Stimulated activated CD4-positive, alpha-beta T cell treated with anti-CD3 and anti-CD28 coated beads, TNF-alpha, amount 100 ng/mL, for 4 hours (primary cell): ENCODE results near the gene INPP5A.
"Not testable (repeated sequence)": the region's sequence is repeated elsewhere in the genome, so short reads cannot be mapped to it uniquely, and the experiment has no call there.

Experiments used
- DNase-seq, 3 experiments: peaks; one replicate each; pipeline ENCODE4 v3.0.0-alpha.2; 2020; ENCODE audit warnings: low read depth in 3 of 3

Gene INPP5A, protein sequence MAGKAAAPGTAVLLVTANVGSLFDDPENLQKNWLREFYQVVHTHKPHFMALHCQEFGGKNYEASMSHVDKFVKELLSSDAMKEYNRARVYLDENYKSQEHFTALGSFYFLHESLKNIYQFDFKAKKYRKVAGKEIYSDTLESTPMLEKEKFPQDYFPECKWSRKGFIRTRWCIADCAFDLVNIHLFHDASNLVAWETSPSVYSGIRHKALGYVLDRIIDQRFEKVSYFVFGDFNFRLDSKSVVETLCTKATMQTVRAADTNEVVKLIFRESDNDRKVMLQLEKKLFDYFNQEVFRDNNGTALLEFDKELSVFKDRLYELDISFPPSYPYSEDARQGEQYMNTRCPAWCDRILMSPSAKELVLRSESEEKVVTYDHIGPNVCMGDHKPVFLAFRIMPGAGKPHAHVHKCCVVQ

GRCh38 chr10:132537684-132538001, at the start of gene INPP5A:
INPP5A (plus strand) TSS chr10:132537787; CDS start chr10:132538097, 310 bp downstream.
- DNase-seq: no peak

GRCh38 chr10:132488231-132488821, 49.3 kb upstream of the INPP5A start:
- no peak for DNase-seq

DNA sequence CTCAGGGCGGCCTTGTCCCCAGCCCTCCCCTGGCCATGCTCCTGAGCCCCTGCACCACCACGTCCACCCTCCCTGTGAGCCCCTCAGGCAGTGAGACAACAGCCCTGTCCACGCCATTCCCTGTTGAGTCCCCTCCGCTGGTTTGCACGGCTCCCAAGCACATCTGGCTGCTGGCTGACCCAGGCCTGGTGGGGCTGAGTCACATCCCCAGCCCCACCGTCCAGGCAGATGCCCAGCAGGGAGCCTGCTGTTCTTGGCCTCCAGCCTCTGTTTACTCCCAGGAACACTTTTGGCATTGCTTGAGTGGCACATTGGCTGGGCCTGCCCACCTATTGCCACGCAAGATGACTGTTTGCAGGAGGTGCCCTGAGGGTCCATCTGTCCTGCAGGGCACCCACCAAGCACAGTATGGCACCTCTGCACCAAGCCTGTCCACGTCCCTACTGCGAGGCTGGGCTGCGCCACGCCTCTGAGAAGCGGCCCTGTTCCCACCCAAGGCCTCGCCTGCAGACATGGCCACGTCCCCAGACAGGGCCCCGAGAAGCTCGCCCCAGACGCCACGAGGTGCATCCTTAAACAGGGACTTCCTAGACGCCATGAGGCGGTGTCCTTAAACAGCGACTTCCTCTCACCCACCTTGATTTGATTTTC, 48.4 kb upstream of the INPP5A start:
- DNase-seq: no peak

DNA sequence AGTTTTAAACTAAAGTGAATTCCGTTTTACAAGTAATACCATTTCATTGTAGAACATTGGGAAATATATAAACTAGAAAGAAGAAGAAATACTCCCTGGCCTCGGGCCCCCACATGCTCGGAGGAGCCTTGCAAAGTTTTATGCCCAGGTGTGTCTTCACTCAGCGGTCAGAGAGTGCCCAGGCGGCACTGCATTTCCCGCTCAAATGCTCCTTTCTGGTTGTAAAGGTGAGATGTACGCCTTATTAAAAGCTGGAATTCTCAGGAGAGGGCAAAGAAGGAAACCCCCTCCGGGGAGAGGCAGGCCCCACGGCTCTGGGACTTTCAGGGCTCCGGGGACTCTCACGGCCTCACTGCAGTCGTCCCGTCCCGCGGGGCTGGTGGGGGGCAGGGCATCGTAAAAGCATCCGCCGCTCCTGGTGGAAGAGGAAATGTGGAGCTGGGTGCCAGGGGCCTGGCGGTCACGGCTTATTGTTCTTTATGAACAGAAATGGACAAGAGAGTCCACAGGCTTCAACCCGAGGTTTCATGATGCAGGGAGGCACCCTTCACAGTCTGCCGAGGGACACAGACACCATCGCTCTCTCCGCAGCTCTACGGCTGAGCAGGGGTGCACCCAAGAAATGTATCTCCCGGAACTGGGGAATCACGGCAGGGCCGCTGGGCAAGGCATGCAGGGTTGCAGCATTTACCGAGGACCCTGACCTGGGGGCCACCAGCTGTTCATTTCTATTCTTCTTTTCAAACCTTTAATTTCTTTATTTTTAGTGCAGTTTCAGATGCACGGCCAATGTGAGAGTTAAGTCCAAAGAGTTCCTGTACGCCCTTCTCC, 47.7 kb upstream of the INPP5A start:
- no peak for DNase-seq

GRCh38 chr10:132491534-132491933, 46.1 kb upstream of the INPP5A start:
- DNase-seq: not testable (repeated sequence)

GRCh38 chr10:132492323-132493025, 45.1 kb upstream of the INPP5A start:
- no peak for DNase-seq

DNA sequence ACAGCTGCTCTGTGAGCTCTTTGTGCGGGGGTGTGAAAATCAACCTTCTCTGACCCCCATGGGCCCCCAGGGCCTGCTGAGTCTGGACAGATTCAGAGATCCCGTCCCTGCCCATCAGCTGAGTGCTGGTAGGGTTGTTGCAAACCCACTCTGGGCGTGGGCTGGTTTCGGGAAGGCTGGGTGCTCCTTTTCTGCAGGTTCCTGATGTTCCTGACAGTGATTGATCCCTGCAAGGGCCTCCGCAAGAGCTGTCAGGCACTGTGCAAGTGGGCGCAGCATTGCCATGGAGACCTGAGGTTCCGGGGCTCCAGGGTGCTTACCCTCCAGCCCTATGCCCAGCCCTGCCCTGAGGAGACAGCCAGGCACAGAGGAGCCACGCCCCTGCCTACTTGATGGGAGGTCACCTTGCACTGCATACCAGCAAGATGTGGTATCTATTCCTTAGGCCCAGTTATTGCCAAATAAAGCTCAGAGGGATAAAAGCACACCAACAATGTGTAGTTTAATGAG, 44.3 kb upstream of the INPP5A start:
- DNase-seq: no peak

DNA sequence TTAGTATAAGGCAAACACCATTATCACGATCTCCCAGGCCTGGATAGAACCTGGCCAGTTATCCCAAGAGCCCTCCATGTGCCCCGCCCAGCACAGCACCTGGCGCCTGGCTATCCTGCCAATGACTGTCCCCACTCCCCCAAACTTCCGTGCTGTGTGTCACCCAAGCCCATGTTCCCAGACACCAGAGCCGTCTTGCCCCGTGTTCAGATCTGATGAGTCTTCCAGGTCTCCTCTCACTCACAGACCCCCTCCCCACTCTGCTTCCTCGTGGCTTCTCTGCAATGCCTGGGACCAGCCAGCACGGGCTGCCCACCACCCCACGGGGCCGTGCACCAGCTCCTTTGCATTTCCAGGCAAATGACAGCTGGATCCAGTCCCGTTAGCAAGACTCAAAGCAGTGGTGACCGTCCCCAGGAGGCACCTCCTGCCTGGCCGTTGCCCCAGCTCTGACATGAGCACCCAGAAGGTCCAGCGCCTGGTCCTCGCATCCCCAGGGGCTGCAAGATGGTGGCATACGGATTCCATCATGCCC, 43.8 kb upstream of the INPP5A start:
- no peak for DNase-seq

GRCh38 chr10:132494866-132495630, 42.5 kb upstream of the INPP5A start:
- DNase-seq: no peak

DNA sequence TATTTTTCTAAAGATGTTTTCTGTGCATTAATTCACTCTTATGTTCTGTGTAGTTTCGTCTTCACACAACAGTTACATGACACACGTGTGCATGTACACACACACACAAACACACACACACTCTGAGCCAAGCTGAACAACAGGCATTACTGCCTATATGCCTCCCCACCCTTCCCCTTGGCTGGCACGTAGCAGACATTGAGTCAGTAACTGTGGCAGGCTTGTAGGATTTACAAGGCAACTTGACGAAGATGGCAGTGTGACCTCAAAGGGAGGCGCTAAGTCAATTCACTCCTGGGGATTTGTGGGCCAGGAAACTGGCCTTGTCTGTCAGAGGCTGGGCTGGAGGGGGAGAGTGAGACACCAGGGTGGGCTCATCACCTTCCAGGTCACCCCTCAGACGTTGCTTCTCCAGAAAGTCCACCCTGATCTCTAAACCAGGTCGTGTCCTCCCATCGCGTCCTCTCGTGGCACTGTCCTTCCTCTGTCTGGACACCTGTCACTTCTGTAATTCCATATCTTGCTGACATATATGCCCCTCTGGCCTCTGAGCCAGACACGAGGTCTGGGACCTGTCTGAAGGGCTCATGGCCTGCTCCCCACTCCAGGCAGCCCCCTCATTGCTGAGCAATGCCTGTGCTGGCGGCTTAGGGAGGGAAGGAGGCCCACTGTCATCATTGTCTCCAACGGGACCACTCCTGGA, 41.1 kb upstream of the INPP5A start:
- no peak for DNase-seq

- DNase-seq: no peak
Observed at GRCh38 chr10:132497063-132497680, 40.4 kb upstream of the INPP5A start.

GRCh38 chr10:132497861-132498561, 39.6 kb upstream of the INPP5A start:
- no peak for DNase-seq

DNA sequence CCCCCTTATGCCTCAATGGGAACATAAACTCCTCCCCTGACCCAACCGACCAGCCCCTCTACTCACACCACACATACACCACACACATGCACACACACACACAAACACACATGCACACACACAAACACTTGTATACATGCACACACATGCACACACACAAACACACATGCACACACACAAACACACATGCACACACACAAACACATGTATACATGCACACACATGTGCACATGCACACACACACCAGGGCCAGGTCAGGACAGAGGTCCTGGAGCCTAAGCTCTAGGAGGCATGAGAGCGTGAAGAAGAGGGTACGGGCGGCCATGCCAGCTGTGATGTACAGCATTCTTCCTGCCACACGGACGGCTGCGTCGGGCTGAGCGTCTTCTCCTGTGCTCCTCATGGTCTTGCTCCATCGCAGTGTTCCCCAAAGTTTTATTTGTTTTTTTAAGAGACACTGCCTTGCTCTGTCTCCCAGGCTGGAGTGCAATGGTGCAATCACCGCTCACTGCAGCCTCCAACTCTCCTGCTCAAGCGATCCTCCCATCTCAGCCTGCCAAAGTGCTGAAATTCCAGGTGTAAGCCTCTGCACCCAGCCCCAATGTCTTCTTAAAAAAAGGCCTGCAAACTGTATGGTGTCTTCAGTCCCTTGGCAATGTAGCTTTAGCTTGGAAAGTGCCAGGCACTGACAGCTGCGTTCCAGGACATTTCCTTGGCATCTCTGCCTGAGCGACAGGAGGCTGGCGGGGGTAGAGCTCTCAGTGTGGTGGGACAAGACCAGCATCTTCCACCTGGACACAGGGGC, 38.8 kb upstream of the INPP5A start:
- DNase-seq: no peak

DNA sequence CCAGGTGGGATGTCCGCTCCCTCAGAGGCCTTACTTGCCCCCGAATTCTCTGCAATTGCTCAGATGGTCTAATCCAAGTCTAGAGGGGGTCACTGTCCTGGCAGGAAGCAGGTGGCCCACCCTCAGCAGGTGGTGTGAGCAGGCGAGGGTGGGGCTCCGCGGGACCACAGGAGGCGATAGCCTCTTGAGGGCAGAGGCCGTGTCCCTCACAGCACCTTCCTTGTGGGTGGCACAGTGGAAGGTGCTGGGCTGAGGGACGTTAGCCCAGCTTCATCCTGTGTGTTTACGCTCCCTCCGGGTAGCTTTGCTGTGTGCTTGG, 38.3 kb upstream of the INPP5A start:
- no peak for DNase-seq

GRCh38 chr10:132500781-132501415, 36.7 kb upstream of the INPP5A start:
- DNase-seq: no peak

DNA sequence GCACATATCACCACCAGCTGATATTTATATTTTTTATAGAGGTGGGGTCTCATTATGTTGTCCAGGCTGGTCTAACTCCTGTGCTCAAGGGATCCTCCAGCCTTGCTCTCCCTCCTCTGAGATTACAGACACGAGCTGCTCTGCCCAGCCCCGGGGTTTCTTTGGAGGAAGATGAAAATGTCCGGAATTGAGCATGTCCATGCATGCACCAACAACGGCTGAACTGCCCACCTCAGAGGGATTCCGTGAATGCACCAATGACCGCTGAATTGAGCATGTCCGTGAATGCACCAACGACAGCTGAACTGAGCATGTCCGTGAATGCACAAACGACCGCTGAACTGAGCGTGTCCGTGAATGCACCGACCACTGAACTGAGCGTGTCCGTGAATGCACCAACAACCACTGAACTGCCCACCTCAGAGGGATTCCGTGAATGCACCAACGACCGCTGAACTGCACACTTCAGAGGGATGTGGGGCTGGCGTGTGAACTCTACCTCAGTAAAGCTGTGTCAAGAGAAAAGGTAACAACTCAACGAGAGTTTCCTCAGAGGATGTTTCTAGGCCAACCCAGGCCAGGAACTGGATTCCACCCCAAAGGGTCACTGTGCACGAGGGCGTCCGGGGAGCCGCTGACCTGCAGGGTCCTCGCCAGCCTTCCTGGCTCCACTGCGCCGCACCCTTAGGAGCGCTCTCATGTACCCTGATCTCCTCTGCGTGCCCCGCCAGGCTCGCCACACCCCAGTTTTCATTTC, 34.9 kb upstream of the INPP5A start:
- DNase-seq: no peak
